Uterus (tissue), 2 donors: ENCODE results near the gene SMAD3.

Experiments
- POLR2A ChIP-seq, 2 donors: fragments of 450-650 bp; IDR thresholded peaks; one replicate each; pipeline ENCODE4 v1.6.1; 2016; ENCODE audit warnings: antibody characterized with exemption in 2 of 2, mild to moderate bottlenecking in 1 of 2, moderate library complexity in 1 of 2
- TF ChIP-seq, protein P1 (sequence below), 4 experiments: fragments of 200-600 bp in 2 of 4; fragments of 450-650 bp in 2 of 4; sonication (generic) in 2 of 4; IDR thresholded peaks; one replicate each; pipeline ENCODE4 v1.5.1; 2016 to 2019; ENCODE audit warnings: antibody characterized with exemption in 4 of 4, mild to moderate bottlenecking in 2 of 4, moderate library complexity in 1 of 4

DNA sequence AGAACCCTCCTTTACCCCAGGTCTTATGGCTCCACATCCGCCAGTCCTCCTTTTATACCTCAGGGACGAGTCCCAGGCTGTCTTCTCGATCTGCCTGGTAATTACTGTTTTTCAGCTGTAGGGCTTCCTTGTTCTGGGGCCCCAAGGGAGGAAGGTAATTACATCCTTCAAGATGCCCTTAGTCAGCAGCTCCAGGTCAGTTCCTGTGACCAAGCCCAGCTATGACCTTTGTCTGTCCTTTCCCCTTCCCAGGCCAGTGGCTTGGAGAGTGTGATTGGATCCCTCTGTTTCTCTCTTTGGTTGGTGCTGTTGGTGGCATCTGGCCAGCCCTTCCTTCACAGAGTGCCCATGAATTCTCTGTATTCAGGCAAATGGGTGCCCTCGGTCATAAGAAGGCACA, 96.5 kb downstream of the SMAD3 start:
- TF ChIP-seq POLR2A (IDR thresholded peaks at IDR 0.05), result no peak
- TF ChIP-seq, protein P1, sequence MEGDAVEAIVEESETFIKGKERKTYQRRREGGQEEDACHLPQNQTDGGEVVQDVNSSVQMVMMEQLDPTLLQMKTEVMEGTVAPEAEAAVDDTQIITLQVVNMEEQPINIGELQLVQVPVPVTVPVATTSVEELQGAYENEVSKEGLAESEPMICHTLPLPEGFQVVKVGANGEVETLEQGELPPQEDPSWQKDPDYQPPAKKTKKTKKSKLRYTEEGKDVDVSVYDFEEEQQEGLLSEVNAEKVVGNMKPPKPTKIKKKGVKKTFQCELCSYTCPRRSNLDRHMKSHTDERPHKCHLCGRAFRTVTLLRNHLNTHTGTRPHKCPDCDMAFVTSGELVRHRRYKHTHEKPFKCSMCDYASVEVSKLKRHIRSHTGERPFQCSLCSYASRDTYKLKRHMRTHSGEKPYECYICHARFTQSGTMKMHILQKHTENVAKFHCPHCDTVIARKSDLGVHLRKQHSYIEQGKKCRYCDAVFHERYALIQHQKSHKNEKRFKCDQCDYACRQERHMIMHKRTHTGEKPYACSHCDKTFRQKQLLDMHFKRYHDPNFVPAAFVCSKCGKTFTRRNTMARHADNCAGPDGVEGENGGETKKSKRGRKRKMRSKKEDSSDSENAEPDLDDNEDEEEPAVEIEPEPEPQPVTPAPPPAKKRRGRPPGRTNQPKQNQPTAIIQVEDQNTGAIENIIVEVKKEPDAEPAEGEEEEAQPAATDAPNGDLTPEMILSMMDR (IDR thresholded peaks at IDR 0.05), result no peak
